ENCODE data around the gene ADSS1.
"Not testable (repeated sequence)": the region's sequence is repeated elsewhere in the genome, so short reads cannot be mapped to it uniquely, and the experiment has no call there.

The ADSS1 gene

DNA sequence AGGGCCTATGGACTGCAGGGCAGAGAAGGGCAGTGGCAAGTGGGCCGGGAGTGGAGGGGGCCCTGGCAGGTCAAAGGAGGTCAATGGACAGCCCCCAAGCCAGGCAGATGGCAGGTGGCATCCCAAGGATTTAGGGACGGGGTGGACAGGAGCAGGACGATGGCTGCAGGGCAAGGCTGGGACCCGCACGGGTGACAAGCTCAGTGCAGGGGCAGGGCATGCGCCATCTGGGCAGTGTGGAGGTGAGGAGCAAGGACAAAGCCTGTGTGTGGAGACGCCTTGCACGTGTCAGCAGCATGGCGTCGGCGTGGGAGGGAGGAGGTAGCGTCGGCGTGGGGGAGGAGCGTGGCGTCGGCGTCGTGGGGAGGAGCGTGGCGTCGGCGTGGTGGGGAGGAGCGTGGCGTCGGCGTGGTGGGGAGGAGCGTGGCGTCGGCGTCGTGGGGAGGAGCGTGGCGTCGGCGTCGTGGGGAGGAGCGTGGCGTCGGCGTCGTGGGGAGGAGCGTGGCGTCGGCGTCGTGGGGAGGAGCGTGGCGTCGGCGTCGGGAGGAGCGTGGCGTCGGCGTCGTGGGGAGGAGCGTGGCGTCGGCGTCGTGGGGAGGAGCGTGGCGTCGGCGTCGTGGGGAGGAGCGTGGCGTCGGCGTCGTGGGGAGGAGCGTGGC lies 5.3 kb downstream of the ADSS1 start:
- not testable (repeated sequence) for DNase-seq (ENCODE audit: low read depth, low spot score)

GRCh38 chr14:104729835-104730181 lies 5.8 kb downstream of the ADSS1 start:
- no peak for DNase-seq (ENCODE audit: low read depth, low spot score)
- no peak overlapping the region for H3K27ac ChIP-seq

More for the DNA sequence above, 5.3 kb downstream of the ADSS1 start:
- H3K27ac ChIP-seq: not testable (repeated sequence)

- DNase-seq (ENCODE audit: low read depth, low spot score): no peak
- no peak overlapping the region for H3K27ac ChIP-seq
Measured at GRCh38 chr14:104730487-104730886, 6.5 kb downstream of the ADSS1 start.

DNA sequence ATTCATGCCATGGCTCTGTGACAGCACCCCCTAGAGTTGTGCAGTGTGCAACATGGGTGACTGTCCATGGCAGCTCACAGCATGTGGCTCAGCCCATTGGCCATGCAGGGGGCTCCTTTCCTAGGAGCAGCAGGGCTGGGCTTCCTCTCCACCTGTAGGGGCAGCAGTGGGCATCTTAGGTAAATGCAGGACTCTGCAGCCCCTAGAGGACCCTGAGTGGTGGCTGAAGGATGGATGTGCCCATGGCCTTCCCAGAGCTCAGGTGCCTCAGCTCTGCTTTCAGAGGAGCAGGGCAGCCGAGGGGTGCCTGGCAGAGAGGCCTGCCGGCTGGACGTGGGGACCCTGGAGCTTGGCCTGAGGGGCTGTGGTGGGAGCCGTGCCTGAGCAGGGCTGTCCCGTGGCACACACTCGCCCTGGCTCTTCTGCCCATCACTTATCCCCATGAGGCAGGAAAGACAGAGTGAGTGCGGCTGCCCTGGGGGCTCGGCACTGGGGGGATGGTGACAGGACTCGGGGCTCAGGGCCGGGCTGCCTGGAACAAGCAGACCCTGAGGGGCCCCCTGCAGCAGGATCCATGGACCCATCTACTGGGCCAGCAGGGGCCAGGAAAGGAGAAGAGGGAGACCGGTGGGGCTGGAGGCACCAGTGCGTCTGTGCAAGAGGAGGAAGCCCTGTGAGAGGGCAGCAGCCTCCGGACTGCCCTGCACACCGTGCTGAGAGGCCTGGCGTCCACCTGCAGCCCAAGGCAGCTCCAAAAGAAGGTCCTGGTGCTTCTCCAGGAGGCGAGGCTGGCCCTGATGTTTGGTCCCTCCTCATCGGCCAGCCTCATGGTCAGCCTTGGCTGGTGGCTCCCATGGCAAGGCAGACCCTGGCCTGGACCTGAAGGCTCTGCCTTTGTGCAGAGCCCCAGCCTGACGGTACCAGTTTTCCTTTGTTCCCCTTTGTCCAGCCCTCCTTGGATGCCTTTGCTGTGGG lies 7.6 kb downstream of the ADSS1 start:
- no peak overlapping the region for H3K27ac ChIP-seq
- DNase-seq (ENCODE audit: low read depth, low spot score): no peak

GRCh38 chr14:104732355-104732804 lies 8.4 kb downstream of the ADSS1 start:
- no peak for DNase-seq (ENCODE audit: low read depth, low spot score)
- H3K27ac ChIP-seq: peak overlapping the region; percentile 45

DNA sequence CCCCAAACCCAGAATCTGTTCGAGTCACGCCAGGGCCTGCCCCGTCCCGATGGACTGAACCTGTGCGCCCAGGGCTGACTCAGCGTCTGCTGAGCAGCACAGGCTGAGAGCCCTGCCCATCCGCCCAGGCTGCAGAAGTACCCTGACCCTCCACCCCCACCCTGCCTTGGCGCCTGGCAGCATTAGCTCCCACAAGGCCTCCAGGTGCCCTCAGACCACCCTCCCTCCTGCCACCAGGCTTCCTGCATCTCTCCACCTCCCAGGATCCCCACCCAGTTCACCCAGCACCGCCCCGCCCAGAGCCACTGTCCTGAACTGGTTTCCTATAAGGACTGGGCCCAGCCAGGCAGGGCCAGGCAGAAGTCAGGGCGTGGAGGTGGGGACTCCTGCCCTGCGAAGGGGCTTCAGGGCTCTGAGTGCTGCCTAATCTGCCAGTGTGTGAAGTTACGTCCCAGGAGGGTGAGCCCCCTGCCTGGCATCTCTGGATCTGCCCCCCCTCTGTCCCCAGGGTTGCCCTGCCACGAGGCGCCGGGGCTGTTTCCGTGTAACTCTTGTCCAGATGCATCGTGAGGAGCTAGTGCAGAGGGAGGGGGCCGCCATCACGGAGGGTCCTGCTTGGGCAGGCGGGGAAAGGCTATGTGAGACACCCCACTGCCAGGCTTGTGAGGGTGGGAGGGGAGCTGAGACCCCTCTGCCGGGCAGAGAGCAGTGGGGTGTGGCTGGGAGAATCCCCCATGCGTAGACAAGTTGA lies 9.1 kb downstream of the ADSS1 start:
- peak overlapping the region; percentile 45 for H3K27ac ChIP-seq
- DNase-seq (ENCODE audit: low read depth, low spot score): no peak

DNA sequence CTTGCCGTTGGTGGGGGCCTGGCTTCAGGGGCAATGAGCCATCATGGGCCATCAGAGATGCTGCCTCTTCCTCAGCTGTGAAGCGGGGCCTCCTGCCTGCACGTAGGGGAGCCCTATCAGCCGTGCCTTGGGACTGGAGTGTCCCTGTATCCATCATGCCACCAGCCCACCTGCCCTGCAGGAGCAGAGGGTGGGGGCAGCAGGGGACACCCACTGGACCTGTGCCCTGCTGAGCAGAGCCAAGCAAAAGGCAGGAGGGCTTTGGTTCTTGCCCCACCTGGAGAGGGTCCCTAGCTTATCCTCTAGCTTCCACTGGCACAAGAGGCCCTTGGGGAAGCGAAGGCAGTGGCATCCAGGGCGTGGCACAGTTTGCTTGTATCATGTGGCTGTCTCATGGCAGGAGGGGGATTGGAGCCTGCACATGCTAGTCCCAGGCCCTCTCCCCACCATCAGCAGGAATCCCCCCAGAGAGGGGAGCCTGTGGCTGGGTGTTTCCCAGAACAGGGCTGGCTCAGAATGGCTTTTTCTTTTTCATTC lies 10.1 kb downstream of the ADSS1 start:
- no peak for DNase-seq (ENCODE audit: low read depth, low spot score)
- no peak overlapping the region for H3K27ac ChIP-seq

GRCh38 chr14:104734601-104734990 lies 10.6 kb downstream of the ADSS1 start:
- H3K27ac ChIP-seq: no peak overlapping the region
- DNase-seq (ENCODE audit: low read depth, low spot score): no peak

DNA sequence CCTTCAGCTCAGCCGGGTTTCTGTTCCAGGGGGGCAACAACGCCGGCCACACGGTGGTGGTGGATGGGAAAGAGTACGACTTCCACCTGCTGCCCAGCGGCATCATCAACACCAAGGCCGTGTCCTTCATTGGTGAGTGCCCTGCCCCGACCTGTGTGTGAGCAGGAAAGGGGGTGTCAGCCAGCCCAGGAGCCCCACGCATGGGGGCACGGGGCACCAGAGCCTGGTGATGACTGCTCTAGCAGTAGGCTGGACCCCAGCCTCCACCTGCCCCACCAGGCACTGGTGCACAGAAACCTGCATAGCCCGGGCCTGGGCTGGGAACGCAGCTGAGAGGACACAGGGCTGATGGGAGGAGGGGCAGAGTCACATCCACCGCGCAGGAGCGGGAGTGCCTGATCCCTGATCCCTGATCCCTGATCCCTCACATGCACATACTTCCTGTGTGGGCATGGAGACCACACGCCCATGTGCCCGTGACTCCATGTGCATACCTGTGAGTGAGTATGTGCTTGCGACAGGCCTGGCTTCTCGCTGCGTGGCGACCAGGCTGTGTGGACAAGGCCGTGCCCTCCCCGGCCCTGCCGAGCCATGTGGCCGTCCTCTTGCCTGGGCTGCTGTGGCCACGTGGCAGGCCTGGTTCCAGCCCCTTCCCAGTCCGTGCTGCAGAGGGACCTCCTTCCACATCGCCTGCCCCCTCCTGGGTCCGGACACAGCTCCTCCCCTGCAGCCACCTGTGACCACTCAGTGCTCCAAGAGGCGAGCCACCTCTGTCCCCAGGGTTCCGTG lies 11.2 kb downstream of the ADSS1 start:
- H3K27ac ChIP-seq: no peak overlapping the region
- DNase-seq (ENCODE audit: low read depth, low spot score): no peak

DNA sequence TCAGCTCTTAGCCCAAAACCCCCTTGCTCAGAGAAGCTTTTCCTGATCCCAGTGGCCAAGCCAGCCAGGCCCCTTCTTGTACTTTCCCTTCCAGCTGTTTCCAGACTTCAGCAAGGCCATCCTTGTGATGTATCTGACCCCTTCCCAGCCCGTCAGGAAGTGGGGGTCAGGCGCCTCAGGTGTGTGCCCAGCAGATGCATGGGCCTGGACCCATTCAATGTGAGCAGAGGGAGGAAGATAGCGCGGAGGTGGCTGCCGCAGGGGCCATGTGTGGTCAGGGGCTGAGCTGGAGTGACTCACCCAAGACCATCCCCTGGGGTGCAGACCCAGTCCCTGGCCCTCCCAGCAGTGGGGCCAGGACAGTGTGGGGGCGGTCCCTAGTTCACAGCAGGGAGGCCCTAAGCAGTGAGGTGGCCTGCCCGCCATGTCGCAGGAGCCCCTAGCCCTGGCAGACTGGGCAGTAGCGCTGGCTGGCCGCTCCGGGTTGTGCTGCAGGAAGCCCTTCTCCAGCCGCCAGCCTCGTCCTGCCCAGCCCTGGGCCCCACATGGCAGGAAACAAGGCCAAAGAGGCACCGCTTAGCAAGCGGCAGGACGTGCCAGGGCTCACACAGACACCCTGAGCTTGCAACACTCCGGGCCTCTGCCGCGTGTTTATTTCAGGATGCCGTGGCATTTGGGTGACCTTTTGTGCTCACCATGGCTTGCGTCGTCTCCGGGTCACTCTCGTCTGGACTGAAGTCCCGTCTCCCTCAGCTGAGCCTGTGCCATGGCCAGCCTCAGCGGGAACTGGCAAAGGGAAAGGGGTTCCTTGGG lies 12.0 kb downstream of the ADSS1 start:
- DNase-seq (ENCODE audit: low read depth, low spot score): no peak
- H3K27ac ChIP-seq: peak overlapping the region; percentile 44

DNA sequence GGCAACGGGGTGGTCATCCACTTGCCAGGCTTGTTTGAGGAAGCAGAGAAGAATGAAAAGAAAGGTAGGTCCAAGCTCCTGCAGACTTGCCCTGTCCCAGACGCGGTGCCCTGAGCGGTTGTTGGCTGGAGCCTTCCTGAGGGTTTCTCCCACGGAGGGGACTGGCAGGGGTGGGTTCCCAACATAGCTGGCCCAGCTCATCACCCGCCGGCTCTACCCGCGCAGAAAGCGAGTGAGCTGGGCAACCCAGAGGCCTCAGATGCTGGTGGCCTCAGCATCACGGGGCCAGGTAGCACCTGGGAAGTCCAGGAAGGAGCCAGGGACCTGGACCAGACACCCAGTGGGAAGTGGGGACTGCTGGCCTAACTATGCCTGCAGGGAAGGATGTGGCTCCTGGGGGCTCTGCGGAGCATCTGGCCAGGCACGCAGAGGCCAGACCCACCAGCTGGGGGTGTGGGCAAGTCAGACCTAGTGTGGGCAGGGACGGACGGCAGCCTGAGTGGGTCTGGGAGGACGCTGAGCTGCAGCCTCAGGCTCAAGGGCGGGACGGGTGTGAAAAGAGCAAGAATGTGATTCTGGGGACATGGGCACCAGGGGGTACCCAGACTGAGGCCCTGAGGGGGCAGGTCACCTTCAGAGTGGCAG lies 14.5 kb downstream of the ADSS1 start:
- no peak overlapping the region for H3K27ac ChIP-seq
- DNase-seq (ENCODE audit: low read depth, low spot score): no peak

DNA sequence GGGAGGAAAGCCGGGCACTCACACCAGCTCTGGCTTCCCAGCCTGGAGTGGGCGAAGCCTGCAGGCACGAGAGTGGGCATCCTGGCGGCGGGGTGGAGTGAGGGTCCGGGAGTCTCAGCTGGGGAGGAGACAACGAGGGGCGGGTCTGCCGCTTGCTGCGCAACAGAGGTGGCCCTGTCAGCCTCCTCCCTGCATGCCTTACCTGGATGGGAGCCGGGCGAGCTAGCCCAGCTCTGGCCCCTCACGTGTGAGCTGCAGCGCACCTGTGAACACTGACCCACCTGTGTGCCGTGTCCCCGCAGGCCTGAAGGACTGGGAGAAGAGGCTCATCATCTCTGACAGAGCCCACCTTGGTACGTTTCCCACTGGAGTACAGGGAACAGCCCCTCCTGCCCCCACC lies 15.0 kb downstream of the ADSS1 start:
- no peak for DNase-seq (ENCODE audit: low read depth, low spot score)
- H3K27ac ChIP-seq: no peak overlapping the region

DNA sequence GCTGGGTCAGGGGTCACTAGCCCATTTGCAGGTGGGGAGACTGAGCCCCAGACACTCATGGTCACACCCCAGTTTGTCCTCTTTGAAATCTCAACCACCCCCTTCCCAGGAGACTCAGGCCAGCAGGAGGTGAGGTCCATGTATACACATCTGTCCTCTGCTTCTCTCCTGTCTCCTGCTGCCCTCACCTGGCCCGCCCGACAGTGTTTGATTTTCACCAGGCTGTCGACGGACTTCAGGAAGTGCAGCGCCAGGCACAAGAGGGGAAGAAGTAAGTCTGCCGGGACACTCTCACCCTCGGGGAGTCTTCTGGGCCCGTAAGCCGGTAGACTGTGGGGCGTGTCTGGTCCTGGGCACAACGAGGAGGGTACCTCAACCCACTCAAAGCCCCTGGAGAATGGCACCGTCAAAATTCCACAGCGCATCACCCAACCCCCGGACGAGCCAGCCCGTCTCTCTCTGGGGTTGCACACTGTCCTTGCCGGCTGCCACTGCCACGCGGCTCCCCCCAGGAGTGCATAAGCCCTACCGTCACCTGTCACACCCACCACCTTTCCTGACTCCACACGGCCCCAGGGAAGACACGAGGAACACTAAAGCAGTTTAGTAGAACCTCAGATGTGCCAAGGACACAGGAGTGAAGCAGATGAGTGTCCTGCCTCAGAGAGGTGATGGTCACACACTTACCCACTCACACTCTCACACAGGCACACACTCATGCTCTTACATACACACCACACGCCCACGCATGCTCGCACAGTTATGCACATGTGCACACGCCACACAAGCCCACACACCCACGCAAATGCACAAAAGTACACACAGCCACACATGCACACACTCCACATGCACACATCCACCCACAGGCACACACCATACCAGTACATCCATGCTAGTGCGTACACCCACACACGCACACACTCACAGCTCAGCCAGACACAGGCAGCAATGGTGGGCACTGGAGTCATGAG lies 15.8 kb downstream of the ADSS1 start:
- H3K27ac ChIP-seq: no peak overlapping the region
- no peak for DNase-seq (ENCODE audit: low read depth, low spot score)

DNA sequence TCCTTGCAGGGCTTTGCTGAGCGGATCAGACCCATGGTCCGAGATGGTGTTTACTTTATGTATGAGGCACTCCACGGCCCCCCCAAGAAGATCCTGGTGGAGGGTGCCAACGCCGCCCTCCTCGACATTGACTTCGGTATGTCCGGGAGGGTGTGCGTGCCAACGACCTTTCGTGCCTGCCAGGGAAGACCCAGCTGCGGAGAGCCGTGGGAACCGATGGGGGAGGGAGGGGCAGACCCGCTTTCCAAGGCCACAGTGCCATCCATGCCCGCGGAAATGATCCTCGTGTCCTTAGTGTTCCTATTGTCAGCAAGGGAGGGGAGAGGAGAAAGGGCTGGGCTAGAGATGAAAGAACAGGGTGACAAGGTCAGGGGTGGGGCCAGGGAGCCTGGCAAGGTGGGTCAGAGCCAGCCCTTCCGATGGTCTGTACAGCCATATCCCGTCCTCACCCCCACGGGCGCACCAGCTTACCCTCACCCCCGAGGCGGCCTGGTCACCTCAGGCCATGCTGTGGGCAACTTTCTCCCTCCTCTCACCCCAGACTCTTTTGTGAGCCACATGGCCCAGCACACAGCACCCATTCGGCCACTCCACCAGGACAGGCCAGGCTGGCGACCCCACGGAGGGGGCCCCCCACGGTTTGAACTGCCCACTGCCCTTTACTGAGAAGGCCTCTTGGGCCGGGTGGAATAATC lies 17.2 kb downstream of the ADSS1 start:
- DNase-seq (ENCODE audit: low read depth, low spot score): no peak
- no peak overlapping the region for H3K27ac ChIP-seq

DNA sequence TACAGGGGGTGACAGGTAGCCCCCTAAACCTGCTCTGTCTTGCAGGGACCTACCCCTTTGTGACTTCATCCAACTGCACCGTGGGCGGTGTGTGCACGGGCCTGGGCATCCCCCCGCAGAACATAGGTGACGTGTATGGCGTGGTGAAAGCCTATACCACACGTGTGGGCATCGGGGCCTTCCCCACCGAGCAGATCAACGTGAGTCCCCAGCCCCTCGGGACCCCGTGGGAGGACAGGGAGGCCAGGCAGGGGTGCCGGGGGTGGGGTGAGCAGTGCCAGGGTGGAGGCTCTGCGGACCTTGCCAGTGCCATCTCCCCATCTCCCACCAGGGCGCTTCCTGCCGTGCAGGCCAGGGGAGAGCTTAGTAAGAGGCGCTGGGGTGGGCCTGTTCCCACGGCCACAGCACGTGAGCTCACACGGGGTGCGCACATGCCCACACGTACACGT lies 17.8 kb downstream of the ADSS1 start:
- no peak overlapping the region for H3K27ac ChIP-seq
- no peak for DNase-seq (ENCODE audit: low read depth, low spot score)

DNA sequence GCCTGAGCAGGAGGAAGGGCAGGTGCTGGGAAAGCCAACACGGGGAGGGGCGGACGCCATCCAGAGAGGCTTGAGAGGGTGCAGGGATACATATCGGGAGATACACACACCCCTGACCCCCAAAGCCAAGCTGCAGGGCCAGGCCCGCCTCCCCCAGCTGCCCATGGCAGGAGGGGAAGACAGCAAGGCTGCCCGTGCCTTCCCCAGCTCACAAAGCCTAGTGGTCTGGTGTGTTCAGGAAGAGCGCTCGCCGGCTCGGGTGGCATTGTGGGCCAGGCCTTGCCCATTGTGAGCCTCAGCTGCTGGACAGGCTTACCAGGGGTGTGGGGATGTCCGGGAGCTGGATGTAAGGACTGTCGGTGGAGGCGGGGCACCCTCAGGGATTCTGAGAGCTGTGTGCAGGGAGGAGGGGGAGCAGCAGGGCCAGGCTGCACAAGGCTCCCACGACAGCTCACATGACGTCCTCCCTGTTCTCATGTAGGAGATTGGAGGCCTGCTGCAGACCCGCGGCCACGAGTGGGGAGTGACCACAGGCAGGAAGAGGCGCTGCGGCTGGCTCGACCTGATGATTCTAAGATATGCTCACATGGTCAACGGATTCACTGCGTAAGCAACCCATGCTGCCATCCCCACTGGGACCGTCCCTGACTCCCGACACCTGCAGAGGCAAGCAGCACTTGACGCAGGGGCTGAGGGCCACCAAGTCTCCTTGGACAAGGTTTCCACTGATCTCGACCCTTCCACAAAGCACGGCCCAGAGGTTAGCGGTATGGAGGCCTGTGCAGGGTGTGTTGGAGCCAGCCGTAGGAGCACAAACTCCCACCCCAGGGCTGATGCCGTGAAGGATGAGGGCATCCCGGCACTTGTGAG lies 18.8 kb downstream of the ADSS1 start:
- H3K27ac ChIP-seq: no peak overlapping the region
- DNase-seq (ENCODE audit: low read depth, low spot score): no peak

Measured in epithelial cell of prostate (primary cell).